WTC11 (cell line): Measurements from ENCODE around the gene ADGRG7. TPM values are rescaled to one million over a fixed set of nuclear protein-coding genes. Genes with fewer than 3 reads are reported as not detected.
A peak's percentile ranks its signal among the peaks of the same experiment; 100 is the strongest.

Experiments used
- ATAC-seq: fragments of 200-7000 bp; cut with Tn5 transposase; 2 replicates; pipeline ENCODE4 v1.10.0; 2021; ENCODE audit warnings: mild to moderate bottlenecking, moderate library complexity
- CTCF ChIA-PET: fragments of 300-600 bp; sonication (Branson Sonifier 250); formaldehyde crosslinking; loops from one replicate; lab custom pipeline; 2021; ENCODE audit warnings: antibody characterized with exemption; lab: Charles Lee
- POLR2A ChIA-PET: fragments of 350-600 bp; sonication (Branson Sonifier 250); formaldehyde crosslinking; loops from one replicate; lab custom pipeline; 2021; ENCODE audit warnings: antibody characterized with exemption; lab: Charles Lee
- DNase-seq: peaks from one replicate; pipeline ENCODE4 v3.0.0; 2021; ENCODE audit warnings: low spot score
- H3K27ac Mint-ChIP-seq: 2 replicates; pipeline ENCODE4 v1.8.0; 2021; ENCODE audit warnings: mixed read lengths
- H3K27me3 Mint-ChIP-seq: 2 replicates; pipeline ENCODE4 v1.8.0; 2021; ENCODE audit warnings: low read depth, mild to moderate bottlenecking, moderate library complexity, mixed read lengths
- H3K36me3 Mint-ChIP-seq: 2 replicates; pipeline ENCODE4 v1.8.0; 2021; ENCODE audit warnings: mixed read lengths
- H3K4me1 Mint-ChIP-seq: 2 replicates; pipeline ENCODE4 v1.8.0; 2022; ENCODE audit warnings: mixed read lengths
- H3K4me3 Mint-ChIP-seq: 2 replicates; pipeline ENCODE4 v1.8.0; 2021; ENCODE audit warnings: mild to moderate bottlenecking, moderate library complexity, mixed read lengths
- H3K9me3 Mint-ChIP-seq: 2 replicates; pipeline ENCODE4 v1.8.0; 2021; ENCODE audit warnings: mixed read lengths
- AFF4 ChIP-seq: sonication (generic); formaldehyde crosslinking; IDR thresholded peaks from 2 replicates; pipeline ENCODE4 v1.8.1; 2023; ENCODE audit warnings: mild to moderate bottlenecking, missing genetic modification reagents, borderline replicate concordance
- CREM ChIP-seq: sonication (generic); formaldehyde crosslinking; IDR thresholded peaks from 2 replicates; pipeline ENCODE4 v1.8.1; 2022; ENCODE audit warnings: mild to moderate bottlenecking, missing genetic modification reagents, moderate library complexity
- CTCF ChIP-seq: fragments of 200-600 bp; IDR thresholded peaks from 2 replicates; pipeline ENCODE4 v1.8.0; 2022; ENCODE audit warnings: antibody characterized with exemption
- FOXP1 ChIP-seq: sonication (generic); formaldehyde crosslinking; IDR thresholded peaks from 2 replicates; pipeline ENCODE4 v1.8.0; 2022; ENCODE audit warnings: missing genetic modification reagents, mild to moderate bottlenecking, moderate library complexity, borderline replicate concordance
- FOXP4 ChIP-seq: sonication (generic); formaldehyde crosslinking; IDR thresholded peaks from 2 replicates; pipeline ENCODE4 v1.8.0; 2022; ENCODE audit warnings: mild to moderate bottlenecking, missing genetic modification reagents
- IRF2 ChIP-seq: sonication (generic); formaldehyde crosslinking; IDR thresholded peaks from 2 replicates; pipeline ENCODE4 v1.8.0; 2022; ENCODE audit warnings: low read depth, missing genetic modification reagents, borderline replicate concordance
- NFYB ChIP-seq: sonication (generic); formaldehyde crosslinking; conservative IDR thresholded peaks from 2 replicates; pipeline ENCODE4 v1.8.0; 2022; ENCODE audit warnings: low read depth, missing genetic modification reagents
- NR2C2 ChIP-seq: sonication (generic); formaldehyde crosslinking; IDR thresholded peaks from 2 replicates; pipeline ENCODE4 v1.8.0; 2022; ENCODE audit warnings: mild to moderate bottlenecking, missing genetic modification reagents
- NR3C1 ChIP-seq: sonication (generic); formaldehyde crosslinking; conservative IDR thresholded peaks from 2 replicates; pipeline ENCODE4 v1.8.1; 2023; ENCODE audit warnings: low read depth, mild to moderate bottlenecking, missing genetic modification reagents
- PRRX2 ChIP-seq: fragments of 250-450 bp; sonication (Bioruptor Pico); IDR thresholded peaks from 2 replicates; pipeline ENCODE4 v1.8.0; 2021; ENCODE audit warnings: mild to moderate bottlenecking
- SMAD4 ChIP-seq: sonication (generic); formaldehyde crosslinking; IDR thresholded peaks from 2 replicates; pipeline ENCODE4 v1.8.0; 2022; ENCODE audit warnings: mild to moderate bottlenecking, missing genetic modification reagents
- TP53 ChIP-seq: sonication (generic); formaldehyde crosslinking; IDR thresholded peaks from 2 replicates; pipeline ENCODE4 v1.8.1; 2023; ENCODE audit warnings: mild to moderate bottlenecking, missing genetic modification reagents
- ZBTB21 ChIP-seq: sonication (generic); formaldehyde crosslinking; IDR thresholded peaks from 2 replicates; pipeline ENCODE4 v1.8.1; 2023; ENCODE audit warnings: mild to moderate bottlenecking, missing genetic modification reagents, borderline replicate concordance
- ZNF138 ChIP-seq: sonication (generic); formaldehyde crosslinking; conservative IDR thresholded peaks from 2 replicates; pipeline ENCODE4 v1.8.1; 2022; ENCODE audit warnings: mild to moderate bottlenecking, moderate library complexity, missing genetic modification reagents
- ZNF263 ChIP-seq: sonication (generic); formaldehyde crosslinking; IDR thresholded peaks from 2 replicates; pipeline ENCODE4 v1.8.1; 2022; ENCODE audit warnings: low read depth, mild to moderate bottlenecking, moderate library complexity, missing genetic modification reagents
- ZNF281 ChIP-seq: sonication (generic); formaldehyde crosslinking; IDR thresholded peaks from 2 replicates; pipeline ENCODE4 v1.8.0; 2023; ENCODE audit warnings: mild to moderate bottlenecking, missing genetic modification reagents
- ZNF396 ChIP-seq: fragments of 250-450 bp; sonication (Bioruptor Pico); IDR thresholded peaks from 2 replicates; pipeline ENCODE4 v1.8.0; 2021; ENCODE audit warnings: mild to moderate bottlenecking, moderate library complexity, borderline replicate concordance
- ZNF416 ChIP-seq: fragments of 250-450 bp; sonication (Bioruptor Pico); IDR thresholded peaks from 2 replicates; pipeline ENCODE4 v1.9.0; 2021; ENCODE audit warnings: mild to moderate bottlenecking, inconsistent platforms
- total RNA-seq: library from RNA; stranded (reverse); gene quantifications from 3 replicates; pipeline ENCODE4 v1.2.3, GENCODE V29; 2021

Gene ADGRG7
- total RNA-seq, 1 experiment from 2014 or later = not detected

GRCh38 chr3:100560426-100560825 lies 49.0 kb upstream of the ADGRG7 start:
- DNase-seq (no peak), ATAC-seq (no peak)
- Mint-ChIP-seq H3K36me3 (no peaks in the 10 kb centered on the region), H3K27me3 (no peaks in the 10 kb centered on the region), H3K27ac (peak overlapping the region; percentile 25; the same call in 1 of the 2 replicates), H3K9me3 (no peaks in the 10 kb centered on the region), H3K4me3 (no peak overlapping the region), H3K4me1 (peaks cover 23% of the 10 kb centered on the region)
- no peak for TF ChIP-seq FOXP1 (CRISPR knock-in tag)
- TF ChIP-seq SMAD4 (CRISPR knock-in tag) = no peak
- no peak for TF ChIP-seq IRF2 (CRISPR knock-in tag)
- TF ChIP-seq ZNF416 (CRISPR knock-in tag) = no peak
- TF ChIP-seq CTCF = no peak
- TF ChIP-seq ZNF263 (CRISPR knock-in tag) = no peak
- no peak for TF ChIP-seq ZNF281 (CRISPR knock-in tag)
- TF ChIP-seq NFYB (CRISPR knock-in tag) = no peak
- ChIA-PET POLR2A (no interaction called here), CTCF (interaction anchor here (0.7 to 1.0 kb wide), 3 partner anchors 11 to 98 kb away, joined by 3 to 4 read pairs (median 3); no protein-coding TSS in a partner anchor)

- ATAC-seq (peak; percentile 97), DNase-seq (peak; percentile 20)
- Mint-ChIP-seq H3K9me3 (no peaks in the 10 kb centered on the region), H3K27me3 (no peaks in the 10 kb centered on the region), H3K27ac (peak overlapping the region; percentile 84), H3K4me3 (no peak overlapping the region; the same call in 1 of the 2 replicates), H3K36me3 (no peaks in the 10 kb centered on the region), H3K4me1 (peaks cover 23% of the 10 kb centered on the region)
- POLR2A ChIA-PET = interaction anchor here (0.9 kb wide), 1 partner anchor 227 kb away, joined by 3 read pairs; the partner anchor contains the start of gene NIT2
- CTCF ChIA-PET = interaction anchor here (0.6 to 2.7 kb wide), 5 partner anchors 10 to 99 kb away, joined by 3 to 19 read pairs (median 3); no protein-coding TSS in a partner anchor
- no peak for TF ChIP-seq NR3C1
- TF ChIP-seq ZBTB21 (CRISPR knock-in tag) = no peak
- no peak for TF ChIP-seq FOXP4 (CRISPR knock-in tag)
- TF ChIP-seq CTCF = no peak
- no peak for TF ChIP-seq ZNF138
- no peak for TF ChIP-seq PRRX2
- no peak for TF ChIP-seq ZNF396 (CRISPR knock-in tag)
- no peak for TF ChIP-seq NR2C2 (CRISPR knock-in tag)
- TF ChIP-seq CREM = no peak
- no peak for TF ChIP-seq ZNF281 (CRISPR knock-in tag)
- no peak for TF ChIP-seq AFF4 (CRISPR knock-in tag)
- TF ChIP-seq TP53 (CRISPR knock-in tag) = no peak
Observed at GRCh38 chr3:100561459-100562158, 47.8 kb upstream of the ADGRG7 start.
